Measurements from ENCODE around the gene SNAP47. TPM values are rescaled to one million over a fixed set of nuclear protein-coding genes. Genes with fewer than 3 reads are reported as not detected.
A peak's percentile ranks its signal among the peaks of the same experiment; 100 is the strongest.

SNAP47 gene
- total and polyA plus RNA-seq, 2 donors (not counting 3 experiments of a cell fraction or from before 2014, with no cell fraction given), result 24.0 to 32.7 TPM

GRCh38 chr1:227729881-227730629 is 5.2 kb upstream of the SNAP47 start:
- peak; percentile 47 for DNase-seq (ENCODE audit: low read depth, low spot score)
- ChIA-PET CTCF (interaction anchor here (0.7 to 2.2 kb wide), 7 partner anchors 9 to 224 kb away, joined by 3 to 13 read pairs (median 4); partner anchors contain the start of gene WNT9A), POLR2A (interaction anchor here (0.7 kb wide), 1 partner anchor 357 kb away, joined by 4 read pairs; no protein-coding TSS in a partner anchor)
- Histone ChIP-seq H2AFZ (ENCODE audit: low read depth, low read length) (no peak overlapping the region), H3K9me1 (replicated peaks; ENCODE audit: control insufficient read depth, extremely low read depth, insufficient read depth, low read length) (no peaks in the 10 kb centered on the region), H4K20me1 (replicated peaks; ENCODE audit: control insufficient read depth, extremely low read depth, insufficient read depth, low read length) (no peaks in the 10 kb centered on the region), H3K27me3 (ENCODE audit: control insufficient read depth in 2 of 2, insufficient read depth in 2 of 2, low read length in 2 of 2) (peaks cover 0 to 7% of the 10 kb centered on the region in 2 experiments), H3K27ac (ENCODE audit: insufficient read depth, low read depth, low read length) (no peak overlapping the region), H3K9me3 (replicated peaks; ENCODE audit: control insufficient read depth, insufficient read depth, low read length) (no peaks in the 10 kb centered on the region), H3K4me1 (ENCODE audit: control insufficient read depth, extremely low read depth, insufficient read depth, low read length) (peaks cover 8% of the 10 kb centered on the region), H3K36me3 (ENCODE audit: control insufficient read depth in 2 of 2, extremely low read depth in 1 of 2, insufficient read depth in 2 of 2, low read length in 2 of 2) (peaks cover 0 to 21% of the 10 kb centered on the region in 2 experiments), H3K4me2 (ENCODE audit: insufficient read depth, low read length) (no peak overlapping the region), H3K79me2 (ENCODE audit: control insufficient read depth, insufficient read depth, low read length) (peaks cover 17% of the 10 kb centered on the region), H3K4me3 (replicated peaks in 1 of 3; ENCODE audit: insufficient read depth in 1 of 3, low read depth in 1 of 3, low read length in 3 of 3) (no peak overlapping the region), H3K9ac (replicated peaks; ENCODE audit: extremely low read depth, insufficient read depth, low read length) (no peak overlapping the region)
- dilution Hi-C loops (cut with MboI; ENCODE audit: extremely low pct_ligation_motif_present, low sequenced_read_pairs) (no loop called here), intact Hi-C loops (cut with micrococcal nuclease) (loop anchor here (1.0 to 10.0 kb wide), 4 partner anchors 167 to 355 kb away; partner anchors contain the start of genes ARF1 and ZNF678)
- BruUV-seq (replicated peaks), result no TSS peak
- no peak for TF ChIP-seq JUN (IDR thresholded peaks at IDR 0.05; ENCODE audit: borderline replicate concordance, insufficient read depth, insufficient read length, low read depth)
- TF ChIP-seq CTCF (IDR thresholded peaks at IDR 0.05; ENCODE audit: extremely low read depth in 1 of 2, insufficient read depth in 1 of 2, low read depth in 1 of 2, low read length in 2 of 2), result peak; percentile 61 to 81
- FAIRE-seq, result peak; percentile 79

- dilution Hi-C loops (cut with MboI; ENCODE audit: extremely low pct_ligation_motif_present, low sequenced_read_pairs), result no loop called here
- Histone ChIP-seq H3K9ac (replicated peaks; ENCODE audit: extremely low read depth, insufficient read depth, low read length) (no peak overlapping the region), H3K4me3 (replicated peaks in 1 of 3; ENCODE audit: insufficient read depth in 1 of 3, low read depth in 1 of 3, low read length in 3 of 3) (no peak overlapping the region), H3K4me1 (ENCODE audit: control insufficient read depth, extremely low read depth, insufficient read depth, low read length) (peaks cover 9% of the 10 kb centered on the region), H3K79me2 (ENCODE audit: control insufficient read depth, insufficient read depth, low read length) (peaks cover 19% of the 10 kb centered on the region), H3K9me1 (replicated peaks; ENCODE audit: control insufficient read depth, extremely low read depth, insufficient read depth, low read length) (no peaks in the 10 kb centered on the region), H2AFZ (ENCODE audit: low read depth, low read length) (no peak overlapping the region), H3K27me3 (ENCODE audit: control insufficient read depth in 2 of 2, insufficient read depth in 2 of 2, low read length in 2 of 2) (peaks cover 0 to 7% of the 10 kb centered on the region in 2 experiments), H3K4me2 (ENCODE audit: insufficient read depth, low read length) (no peak overlapping the region), H3K9me3 (replicated peaks; ENCODE audit: control insufficient read depth, insufficient read depth, low read length) (no peaks in the 10 kb centered on the region), H3K27ac (ENCODE audit: insufficient read depth, low read depth, low read length) (no peak overlapping the region), H4K20me1 (replicated peaks; ENCODE audit: control insufficient read depth, extremely low read depth, insufficient read depth, low read length) (no peaks in the 10 kb centered on the region), H3K36me3 (ENCODE audit: control insufficient read depth in 2 of 2, extremely low read depth in 1 of 2, insufficient read depth in 2 of 2, low read length in 2 of 2) (peaks cover 0 to 21% of the 10 kb centered on the region in 2 experiments)
- intact Hi-C loops (cut with micrococcal nuclease), result loop anchor here (1.0 to 10.0 kb wide), 3 partner anchors 168 to 354 kb away; partner anchors contain the start of genes ARF1 and ZNF678
- DNase-seq (ENCODE audit: low read depth, low spot score) (no peak), FAIRE-seq (no peak)
- ChIA-PET CTCF (interaction anchor here (0.7 to 2.2 kb wide), 7 partner anchors 9 to 223 kb away, joined by 3 to 13 read pairs (median 4); partner anchors contain the start of gene WNT9A), POLR2A (interaction anchor here (0.7 kb wide), 1 partner anchor 357 kb away, joined by 4 read pairs; no protein-coding TSS in a partner anchor)
- TF ChIP-seq EZH2 (IDR thresholded peaks at IDR 0.05; ENCODE audit: borderline replicate concordance, low read depth, low read length, severe bottlenecking), result no peak
- no TSS peak for BruUV-seq (replicated peaks)
Observed at GRCh38 chr1:227730630-227731151, 4.5 kb upstream of the SNAP47 start.

All from endothelial cell of umbilical vein (primary cell).